ENCODE data around the gene AGAP3.

GRCh38 chr7:151122796-151123157 is 36.5 kb downstream of the AGAP3 start:
- no peak for TF ChIP-seq POLR2A (IDR thresholded peaks at IDR 0.05; ENCODE audit: low read depth, low read length)
- TF ChIP-seq POLR2AphosphoS5 (IDR thresholded peaks at IDR 0.05; ENCODE audit: low read depth, low read length) = no peak
- no peak for TF ChIP-seq TAF1 (IDR thresholded peaks at IDR 0.05; ENCODE audit: borderline replicate concordance, low read depth, low read length)

Data from GM12892 (cell line).